Keratinocyte (primary cell): ENCODE data around the gene ZGPAT. TPM values are rescaled to one million over a fixed set of nuclear protein-coding genes. Genes with fewer than 3 reads are reported as not detected.

Source experiments
- DNase-seq: peaks from one replicate; pipeline ENCODE4 v3.0.0-alpha.2; 2011; ENCODE audit warnings: low read depth, missing footprints, low spot score
- FAIRE-seq: peaks from 2 replicates; lab custom pipeline; 2011; peaks lifted over from hg19 to GRCh38; lab: Jason Lieb, UNC
- H2AFZ ChIP-seq: 2 replicates; pipeline ENCODE4 v1.6.0; 2012; ENCODE audit warnings: low read length, control low read depth, inconsistent platforms; ENCODE audit not compliant: control insufficient read depth
- H3K27ac ChIP-seq: 2 replicates; pipeline ENCODE4 v1.5.1; 2011; ENCODE audit warnings: low read length; ENCODE audit not compliant: control insufficient read depth, insufficient read depth
- H3K27me3 ChIP-seq: 3 replicates; pipeline ENCODE4 v1.6.0; 2011; ENCODE audit warnings: low read length; ENCODE audit not compliant: control insufficient read depth, insufficient read depth; ENCODE audit errors: extremely low read depth
- H3K36me3 ChIP-seq, 2 experiments: 2 replicates in 1 of 2; 3 replicates in 1 of 2; pipeline ENCODE4 v1.5.1; 2011; ENCODE audit warnings: low read length in 2 of 2, mild to moderate bottlenecking in 1 of 2; ENCODE audit not compliant: control insufficient read depth in 2 of 2, insufficient read depth in 2 of 2; ENCODE audit errors: extremely low read depth in 1 of 2
- H3K4me1 ChIP-seq: 3 replicates; pipeline ENCODE4 v1.5.1; 2011; ENCODE audit warnings: low read length; ENCODE audit not compliant: control insufficient read depth, insufficient read depth; ENCODE audit errors: extremely low read depth
- H3K4me2 ChIP-seq: 3 replicates; pipeline ENCODE4 v1.6.0; 2011; ENCODE audit warnings: low read depth, low read length; ENCODE audit not compliant: control insufficient read depth, insufficient read depth; ENCODE audit errors: extremely low read depth
- H3K4me3 ChIP-seq, 3 experiments: fragments of 200-600 bp in 1 of 3; sonication (generic) in 1 of 3; 2 replicates in 2 of 3; 3 replicates in 1 of 3; pipeline ENCODE4 v1.5.1; 2011 to 2016; ENCODE audit warnings: low read length in 3 of 3, mild to moderate bottlenecking in 3 of 3, control low read depth in 2 of 3, inconsistent platforms in 1 of 3, low read depth in 1 of 3, mixed read lengths in 1 of 3, mixed run types in 1 of 3, moderate library complexity in 1 of 3; ENCODE audit not compliant: control insufficient read depth in 2 of 3, insufficient read depth in 2 of 3; ENCODE audit errors: extremely low read depth in 1 of 3
- H3K79me2 ChIP-seq: 2 replicates; pipeline ENCODE4 v1.6.0; 2012; ENCODE audit warnings: low read length; ENCODE audit not compliant: control insufficient read depth, insufficient read depth
- H3K9ac ChIP-seq: 3 replicates; pipeline ENCODE4 v1.6.0; 2011; ENCODE audit warnings: low read length; ENCODE audit not compliant: control insufficient read depth, insufficient read depth; ENCODE audit errors: extremely low read depth
- H3K9me1 ChIP-seq: 3 replicates; pipeline ENCODE4 v1.6.0; 2011; ENCODE audit warnings: low read length; ENCODE audit not compliant: control insufficient read depth, insufficient read depth; ENCODE audit errors: extremely low read depth
- H3K9me3 ChIP-seq: 2 replicates; pipeline ENCODE4 v1.5.1; 2012; ENCODE audit warnings: low read depth, low read length; ENCODE audit not compliant: control insufficient read depth
- H4K20me1 ChIP-seq: 3 replicates; pipeline ENCODE4 v1.6.0; 2011; ENCODE audit warnings: low read length; ENCODE audit not compliant: control insufficient read depth, insufficient read depth; ENCODE audit errors: extremely low read depth
- CTCF ChIP-seq, 3 experiments: IDR thresholded peaks in 1 of 3; conservative IDR thresholded peaks in 1 of 3; optimal IDR thresholded peaks in 1 of 3; 2 replicates in 2 of 3; 3 replicates in 1 of 3; pipeline versions ENCODE3 to v1.5.1; 2011; ENCODE audit warnings: low read length in 3 of 3, mild to moderate bottlenecking in 3 of 3, moderate library complexity in 2 of 3, control low read depth in 1 of 3, inconsistent platforms in 1 of 3; ENCODE audit not compliant: insufficient read depth in 2 of 3; ENCODE audit errors: extremely low read depth in 1 of 3
- EZH2 ChIP-seq: IDR thresholded peaks from one replicate; pipeline ENCODE4 v1.6.1; 2012; ENCODE audit warnings: inconsistent platforms, mild to moderate bottlenecking, low read length, moderate library complexity
- dilution Hi-C: fragments of 300-500 bp; cut with MboI; formaldehyde crosslinking; loops from one replicate; pipeline ENCODE4 v1.7.0; 2020; ENCODE audit warnings: low sequenced_read_pairs; ENCODE audit not compliant: extremely low pct_ligation_motif_present
- polyA plus RNA-seq, 5 experiments: library from polyadenylated mRNA; depleted of rRNA in 3 of 5; stranded (reverse) in 3 of 5; stranded (forward) in 1 of 5; unstranded in 1 of 5; fragments of >200 nt; gene quantifications; 1 replicate in 1 of 5; 2 replicates in 3 of 5; 3 replicates in 1 of 5; pipeline versions ENCODE4 v1.2.1 to v1.2.3, GENCODE V29; 2011 to 2012; ENCODE audit warnings: missing spikeins in 2 of 5, low read depth in 1 of 5, low replicate concordance in 1 of 5

ZGPAT gene
- polyA plus RNA-seq, 1 donor (not counting 4 experiments of a cell fraction or from before 2014, with no cell fraction given), result 7.8 TPM

- Histone ChIP-seq H3K9ac (no peak overlapping the region), H3K9me1 (no peaks in the 10 kb centered on the region), H3K79me2 (peaks cover 8% of the 10 kb centered on the region), H3K4me2 (no peak overlapping the region), H3K4me3 (no peak overlapping the region), H3K27ac (no peak overlapping the region), H3K4me1 (no peaks in the 10 kb centered on the region), H3K27me3 (no peaks in the 10 kb centered on the region), H2AFZ (no peak overlapping the region), H3K36me3 (peaks cover 26 to 28% of the 10 kb centered on the region in 2 experiments), H4K20me1 (no peaks in the 10 kb centered on the region), H3K9me3 (no peaks in the 10 kb centered on the region)
- FAIRE-seq (no peak), DNase-seq (no peak)
- dilution Hi-C loops, result no loop called here
- TF ChIP-seq EZH2, result no peak
- no peak for TF ChIP-seq CTCF (optimal IDR thresholded peaks at IDR 0.05 in 1 of 3, IDR thresholded peaks at IDR 0.05 in 1 of 3, conservative IDR thresholded peaks at IDR 0.05 in 1 of 3; ENCODE audit: extremely low read depth in 1 of 3, insufficient read depth in 2 of 3, low read length in 3 of 3)
These were observed 42.1 kb upstream of the ZGPAT start for GRCh38 chr20:63665708-63666107.

GRCh38 chr20:63667858-63668257, 40.0 kb upstream of the ZGPAT start:
- Histone ChIP-seq H3K9me1 (no peaks in the 10 kb centered on the region), H3K36me3 (peaks cover 18% of the 10 kb centered on the region in 2 experiments), H2AFZ (no peak overlapping the region), H3K9me3 (no peaks in the 10 kb centered on the region), H3K27ac (no peak overlapping the region), H3K4me3 (no peak overlapping the region), H3K4me1 (no peaks in the 10 kb centered on the region), H3K4me2 (no peak overlapping the region), H3K79me2 (peaks cover 3% of the 10 kb centered on the region), H4K20me1 (no peaks in the 10 kb centered on the region), H3K27me3 (no peaks in the 10 kb centered on the region), H3K9ac (no peak overlapping the region)
- DNase-seq (no peak), FAIRE-seq (no peak)
- TF ChIP-seq CTCF (optimal IDR thresholded peaks at IDR 0.05 in 1 of 3, IDR thresholded peaks at IDR 0.05 in 1 of 3, conservative IDR thresholded peaks at IDR 0.05 in 1 of 3; ENCODE audit: extremely low read depth in 1 of 3, insufficient read depth in 2 of 3, low read length in 3 of 3) (no peak), EZH2 (no peak)
- dilution Hi-C loops, result no loop called here
